Measurements from ENCODE around the gene COL6A6.

Gene COL6A6, protein sequence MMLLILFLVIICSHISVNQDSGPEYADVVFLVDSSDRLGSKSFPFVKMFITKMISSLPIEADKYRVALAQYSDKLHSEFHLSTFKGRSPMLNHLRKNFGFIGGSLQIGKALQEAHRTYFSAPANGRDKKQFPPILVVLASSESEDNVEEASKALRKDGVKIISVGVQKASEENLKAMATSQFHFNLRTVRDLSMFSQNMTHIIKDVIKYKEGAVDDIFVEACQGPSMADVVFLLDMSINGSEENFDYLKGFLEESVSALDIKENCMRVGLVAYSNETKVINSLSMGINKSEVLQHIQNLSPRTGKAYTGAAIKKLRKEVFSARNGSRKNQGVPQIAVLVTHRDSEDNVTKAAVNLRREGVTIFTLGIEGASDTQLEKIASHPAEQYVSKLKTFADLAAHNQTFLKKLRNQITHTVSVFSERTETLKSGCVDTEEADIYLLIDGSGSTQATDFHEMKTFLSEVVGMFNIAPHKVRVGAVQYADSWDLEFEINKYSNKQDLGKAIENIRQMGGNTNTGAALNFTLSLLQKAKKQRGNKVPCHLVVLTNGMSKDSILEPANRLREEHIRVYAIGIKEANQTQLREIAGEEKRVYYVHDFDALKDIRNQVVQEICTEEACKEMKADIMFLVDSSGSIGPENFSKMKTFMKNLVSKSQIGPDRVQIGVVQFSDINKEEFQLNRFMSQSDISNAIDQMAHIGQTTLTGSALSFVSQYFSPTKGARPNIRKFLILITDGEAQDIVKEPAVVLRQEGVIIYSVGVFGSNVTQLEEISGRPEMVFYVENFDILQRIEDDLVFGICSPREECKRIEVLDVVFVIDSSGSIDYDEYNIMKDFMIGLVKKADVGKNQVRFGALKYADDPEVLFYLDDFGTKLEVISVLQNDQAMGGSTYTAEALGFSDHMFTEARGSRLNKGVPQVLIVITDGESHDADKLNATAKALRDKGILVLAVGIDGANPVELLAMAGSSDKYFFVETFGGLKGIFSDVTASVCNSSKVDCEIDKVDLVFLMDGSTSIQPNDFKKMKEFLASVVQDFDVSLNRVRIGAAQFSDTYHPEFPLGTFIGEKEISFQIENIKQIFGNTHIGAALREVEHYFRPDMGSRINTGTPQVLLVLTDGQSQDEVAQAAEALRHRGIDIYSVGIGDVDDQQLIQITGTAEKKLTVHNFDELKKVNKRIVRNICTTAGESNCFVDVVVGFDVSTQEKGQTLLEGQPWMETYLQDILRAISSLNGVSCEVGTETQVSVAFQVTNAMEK (N-terminal part only)

DNA sequence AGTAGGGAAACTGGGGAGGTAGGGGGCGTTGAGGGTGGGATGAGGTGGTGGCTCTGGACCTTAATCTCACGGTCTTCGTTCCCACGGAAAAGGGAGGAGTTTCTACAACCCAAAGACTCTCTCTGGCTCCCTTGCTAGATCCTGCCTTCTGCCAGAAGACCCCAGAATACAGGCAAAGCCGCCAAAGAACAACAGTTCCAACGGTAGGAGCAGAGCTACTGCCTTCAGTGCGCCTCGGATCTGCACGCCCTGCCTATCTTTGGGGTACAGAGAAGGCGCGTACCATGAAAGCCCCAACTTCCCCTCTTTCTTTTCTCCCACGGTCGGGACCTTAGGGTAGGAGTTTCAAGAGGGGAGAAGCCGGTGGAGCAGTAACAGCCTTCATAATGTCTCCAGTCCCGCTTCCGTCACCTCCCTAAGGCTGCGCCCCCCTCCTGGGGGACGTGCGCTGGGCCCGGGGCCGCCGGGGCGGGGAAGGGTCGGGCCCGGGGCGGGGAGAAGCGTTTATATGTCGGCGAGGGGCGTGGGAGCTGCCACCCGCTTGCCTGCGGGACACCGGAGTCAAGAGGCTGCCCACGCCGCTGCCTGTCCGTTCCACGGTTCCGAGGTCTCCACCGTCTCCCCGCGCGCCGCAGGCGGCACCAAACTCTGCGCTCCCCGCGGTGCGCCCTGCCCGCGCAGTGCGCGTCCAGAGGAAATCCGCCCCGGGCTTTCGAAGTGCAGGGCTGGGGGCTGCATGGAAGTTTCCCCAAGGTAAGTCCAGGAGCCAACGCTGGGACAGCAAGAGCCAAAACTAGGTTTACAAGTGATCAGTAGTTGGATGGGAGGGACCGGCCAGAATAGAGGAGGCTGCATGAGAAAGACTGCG lies at the start of gene COL6A6:
COL6A6 (plus strand) TSS at position 533 of the 868 bp plus-strand sequence. CDS start 43,188 bp downstream, outside the sequence.
- no peak for DNase-seq (ENCODE audit: low read depth)

DNA sequence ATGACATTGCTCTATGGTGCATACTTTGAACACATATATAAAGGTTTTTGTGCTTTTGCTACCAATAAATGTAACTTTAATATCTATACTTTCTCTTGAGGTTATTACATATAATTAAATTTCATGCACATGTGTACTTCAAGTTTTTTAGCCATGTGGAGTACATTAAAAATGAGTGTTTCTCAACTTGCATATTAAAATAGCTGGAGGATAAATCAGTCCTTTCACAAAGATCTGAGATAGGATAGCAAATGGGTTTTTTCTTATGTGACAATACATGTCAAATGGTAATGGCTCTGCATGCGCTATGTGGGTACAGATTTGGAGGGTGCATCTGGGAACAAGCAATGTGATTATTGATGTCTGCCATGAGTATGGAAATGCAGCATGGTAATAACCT lies 48.7 kb upstream of the COL6A6 start:
- DNase-seq (ENCODE audit: low read depth) = no peak

DNA sequence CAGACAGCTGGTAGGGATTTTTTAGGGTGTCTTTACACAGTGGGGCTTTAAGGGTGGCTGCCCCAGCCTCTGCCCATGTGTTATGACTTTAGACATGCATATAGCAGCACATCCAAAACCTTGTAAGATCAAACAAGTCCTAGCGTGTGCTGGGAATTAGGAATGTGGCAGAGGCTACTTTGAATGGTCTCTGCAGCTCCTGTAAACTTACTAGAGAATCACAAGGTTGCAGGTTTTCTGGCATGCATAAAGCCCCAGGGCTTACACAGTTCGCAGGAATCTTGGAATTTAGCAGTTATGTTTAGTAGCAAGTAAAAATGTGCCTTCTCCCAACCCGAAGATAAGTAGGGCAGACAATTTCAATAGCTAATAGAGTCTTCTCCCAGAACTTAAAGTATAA lies 46.9 kb upstream of the COL6A6 start:
- no peak for DNase-seq (ENCODE audit: low read depth)

DNA sequence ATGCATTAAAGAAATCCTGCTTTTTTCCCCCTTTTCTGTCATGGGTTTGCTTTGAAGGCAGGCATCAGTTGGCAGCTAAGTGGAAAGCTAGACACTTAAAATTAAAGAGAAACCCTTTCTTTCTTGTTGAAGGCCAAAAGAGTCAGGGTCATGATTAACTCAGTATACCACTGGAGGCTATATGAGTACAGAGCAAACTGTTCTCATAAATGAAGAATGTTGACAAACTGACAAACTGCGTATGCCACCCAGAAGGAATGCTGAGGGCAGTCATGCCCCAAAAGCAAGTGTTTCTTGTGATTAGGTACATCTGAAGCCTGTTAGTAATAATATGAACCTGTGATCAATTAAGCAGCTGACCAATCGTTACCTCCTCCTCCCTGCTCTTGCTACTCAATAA lies 43.6 kb upstream of the COL6A6 start:
- no peak for DNase-seq (ENCODE audit: low read depth)

DNA sequence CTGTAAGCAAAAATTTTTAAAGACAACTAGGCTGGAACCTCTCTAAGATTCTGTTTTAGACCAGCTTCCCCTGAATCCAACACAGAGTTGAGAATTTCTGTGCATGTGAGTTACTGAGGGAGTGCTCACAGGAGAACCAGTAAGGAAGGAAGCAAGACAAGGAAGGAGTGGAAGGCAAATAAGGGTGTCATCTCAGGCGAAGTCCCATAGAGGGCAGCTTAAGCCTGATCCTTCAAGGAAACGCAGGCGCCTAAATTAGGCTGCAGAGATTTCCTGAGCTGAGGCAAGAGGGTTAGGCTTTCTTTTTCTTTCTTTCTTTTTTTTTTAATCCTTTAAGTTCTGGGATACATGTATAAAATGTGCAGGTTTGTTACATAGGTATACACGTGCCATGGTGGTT lies 36.2 kb upstream of the COL6A6 start:
- DNase-seq (ENCODE audit: low read depth) = no peak

DNA sequence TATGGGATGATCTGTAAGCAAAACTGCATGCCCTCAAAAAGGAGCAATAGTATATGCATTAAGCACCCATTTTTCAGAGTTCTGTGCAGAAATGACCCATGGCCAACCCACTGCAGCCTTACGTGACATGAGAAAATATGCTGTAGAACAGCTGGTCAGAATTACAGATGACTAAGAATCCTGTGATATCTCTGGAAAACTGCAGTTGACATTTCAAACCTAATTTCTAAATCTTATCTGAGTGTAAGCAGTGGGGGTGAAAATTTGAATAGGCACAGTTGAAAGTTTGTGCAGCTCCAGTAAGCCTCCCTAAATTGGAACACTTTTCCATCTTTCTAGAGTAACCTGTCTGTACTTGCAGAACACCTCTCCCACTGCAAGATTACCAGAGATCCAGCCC lies 28.7 kb upstream of the COL6A6 start:
- DNase-seq (ENCODE audit: low read depth) = no peak

DNA sequence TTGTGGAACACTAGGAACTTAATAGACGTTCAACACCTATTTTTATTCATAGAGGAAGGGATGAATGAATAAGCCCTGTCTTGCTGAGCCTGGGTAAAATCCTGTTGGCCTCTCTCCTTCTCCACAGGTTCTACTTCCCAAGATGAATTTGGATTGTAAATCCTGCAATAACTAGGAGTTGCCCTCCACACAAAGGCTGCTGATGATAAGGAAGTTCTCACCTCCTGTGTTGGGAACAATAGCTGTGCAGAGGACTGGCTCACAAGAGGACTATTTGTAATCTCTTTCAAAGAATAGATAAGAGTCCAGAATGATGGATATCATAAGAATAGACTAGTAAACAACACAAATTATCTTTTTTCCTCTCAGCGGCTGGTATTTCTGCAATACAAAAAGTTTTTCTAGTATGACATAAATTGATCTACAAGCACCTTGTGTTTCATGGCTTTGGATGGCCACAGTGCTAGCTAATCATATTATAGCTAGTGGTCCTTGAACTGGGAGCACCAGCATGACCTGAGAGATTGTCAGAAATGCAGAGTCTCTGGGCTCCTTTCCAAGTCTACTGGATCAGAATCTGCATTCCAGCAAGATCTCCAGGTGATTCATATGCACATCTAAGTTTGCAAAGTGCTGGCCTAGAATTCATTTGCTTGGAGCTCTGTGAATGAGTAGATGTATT lies 28.1 kb upstream of the COL6A6 start:
- DNase-seq (ENCODE audit: low read depth) = no peak

DNA sequence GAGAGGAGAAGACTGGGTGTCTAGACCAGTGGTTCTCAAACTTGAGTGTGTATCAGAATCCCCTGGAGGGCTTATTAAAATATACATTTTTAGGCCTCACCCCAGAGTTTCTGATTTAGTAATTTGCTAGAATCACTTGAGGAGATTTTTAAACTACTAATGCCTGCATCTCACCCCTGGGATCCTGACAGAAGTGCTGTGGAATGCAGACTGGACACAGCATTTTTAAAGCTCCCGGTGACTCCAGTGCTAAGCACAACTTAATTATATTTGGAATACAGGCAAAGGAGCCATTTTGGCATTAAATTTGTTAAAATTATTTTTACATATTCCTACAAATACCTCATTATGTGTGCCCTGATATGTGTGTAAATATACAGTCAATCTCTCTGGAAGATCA lies 26.7 kb upstream of the COL6A6 start:
- DNase-seq (ENCODE audit: low read depth) = no peak

DNA sequence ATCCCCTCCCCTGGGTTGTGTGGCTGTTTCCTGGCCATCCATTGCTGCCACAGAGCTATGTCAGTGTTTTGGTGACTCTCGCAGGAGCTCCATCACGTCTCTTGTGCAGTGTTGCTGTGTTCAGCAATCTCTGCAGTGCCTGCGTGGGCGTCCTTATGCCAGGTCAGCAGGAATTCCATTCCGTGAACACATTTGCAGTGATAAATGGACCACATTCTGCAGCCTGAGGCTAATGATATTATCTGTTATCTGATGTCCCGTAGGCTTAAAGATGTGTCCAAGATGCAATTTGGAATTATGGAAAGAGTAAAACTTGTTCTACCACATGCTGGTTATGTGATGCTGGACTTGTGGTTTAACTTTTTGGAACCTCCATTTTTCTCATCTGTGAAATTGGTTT lies 25.5 kb upstream of the COL6A6 start:
- DNase-seq (ENCODE audit: low read depth) = no peak

DNA sequence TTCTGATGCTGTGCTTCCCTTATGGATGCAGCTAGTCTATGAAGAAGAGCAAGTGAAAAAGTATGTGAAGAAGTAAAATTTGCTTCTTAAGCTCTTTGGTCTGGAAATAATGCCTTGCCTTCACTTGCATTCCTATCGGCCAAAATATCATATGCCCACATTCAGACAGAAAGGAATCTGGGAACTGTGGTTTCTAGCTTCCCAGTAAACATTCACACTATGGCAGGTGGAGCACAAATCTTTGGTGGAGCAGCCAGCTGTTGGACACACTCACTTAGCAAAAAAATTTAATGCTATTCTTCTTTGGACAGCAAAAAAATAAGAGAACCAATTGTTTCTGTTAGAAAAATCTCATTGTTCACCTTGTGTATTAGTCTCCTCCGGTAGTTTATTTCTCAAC lies 12.3 kb upstream of the COL6A6 start:
- DNase-seq (ENCODE audit: low read depth) = no peak

DNA sequence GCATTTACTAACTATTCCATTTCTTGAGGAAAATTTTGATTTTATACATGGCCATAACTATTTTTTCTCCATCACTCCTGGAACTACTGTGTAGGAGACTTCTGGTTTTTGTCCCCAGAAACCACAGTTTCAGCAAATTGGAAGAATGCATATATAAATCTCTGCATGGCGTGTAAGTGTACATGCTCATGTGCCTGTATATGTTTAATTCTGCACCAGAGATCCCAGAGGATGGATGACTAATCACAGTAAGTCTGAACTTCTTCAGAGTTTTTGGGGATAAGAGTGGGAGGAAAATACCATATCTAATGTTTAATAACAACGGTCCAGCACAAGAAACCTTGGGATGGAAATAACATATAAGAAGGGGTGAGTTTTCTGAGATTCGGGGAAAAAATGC lies 10.9 kb upstream of the COL6A6 start:
- no peak for DNase-seq (ENCODE audit: low read depth)

DNA sequence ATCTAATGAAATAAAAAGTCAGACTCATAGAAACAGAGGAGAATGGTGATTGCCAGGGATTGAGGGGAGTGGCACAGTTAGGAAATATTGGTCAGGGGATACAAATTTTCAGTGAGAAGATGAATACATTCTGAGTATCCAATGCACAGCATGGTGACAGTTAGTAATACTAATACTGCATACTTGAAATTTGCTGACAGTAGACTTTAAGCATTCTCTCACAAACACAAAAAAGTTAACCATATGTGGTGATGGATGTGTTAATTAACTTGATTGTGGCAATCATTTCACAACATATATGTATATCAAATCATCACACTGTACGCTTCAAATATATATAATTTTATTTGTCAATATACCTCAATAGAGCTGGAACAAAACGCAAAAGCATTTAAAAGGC lies 9.2 kb upstream of the COL6A6 start:
- DNase-seq (ENCODE audit: low read depth) = no peak

DNA sequence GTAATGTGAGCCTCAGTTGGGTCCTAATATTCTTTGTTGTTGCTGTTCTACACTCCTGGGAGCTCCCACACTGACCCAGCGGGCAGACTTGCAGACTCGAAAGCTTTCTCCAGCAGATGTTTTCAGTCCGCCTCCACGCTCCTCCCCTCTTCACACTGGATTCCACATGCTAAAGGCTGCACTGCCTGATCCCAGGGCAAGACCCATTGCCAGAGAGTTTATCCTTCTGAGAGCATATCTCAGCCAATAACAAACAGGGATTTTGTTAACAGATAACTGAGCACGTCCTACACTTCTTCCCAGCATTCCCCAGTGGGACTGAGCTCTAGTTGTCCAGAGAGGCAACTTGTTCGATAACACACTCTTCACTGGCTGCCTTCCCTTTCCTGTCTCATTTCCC lies 8.0 kb upstream of the COL6A6 start:
- no peak for DNase-seq (ENCODE audit: low read depth)

DNA sequence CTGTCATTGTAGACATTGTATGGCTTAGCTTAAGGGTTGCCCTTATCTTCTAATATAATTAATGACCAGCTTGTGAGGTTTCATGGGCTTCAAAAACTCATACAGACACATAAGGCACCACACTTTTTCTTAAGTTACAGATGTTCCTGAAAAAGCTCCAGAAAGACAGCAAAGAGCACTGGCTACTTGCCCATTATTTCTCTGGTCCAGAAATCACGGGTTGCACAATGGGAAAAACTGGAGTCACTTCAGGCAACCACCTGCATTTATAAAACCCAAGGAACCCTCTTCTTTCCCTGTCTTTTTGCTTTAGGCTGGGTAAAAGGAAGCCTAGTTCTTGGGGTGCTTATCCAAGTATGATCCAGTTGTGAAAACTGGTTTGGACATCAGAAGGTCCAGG lies 2.3 kb upstream of the COL6A6 start:
- DNase-seq (ENCODE audit: low read depth) = no peak

DNA sequence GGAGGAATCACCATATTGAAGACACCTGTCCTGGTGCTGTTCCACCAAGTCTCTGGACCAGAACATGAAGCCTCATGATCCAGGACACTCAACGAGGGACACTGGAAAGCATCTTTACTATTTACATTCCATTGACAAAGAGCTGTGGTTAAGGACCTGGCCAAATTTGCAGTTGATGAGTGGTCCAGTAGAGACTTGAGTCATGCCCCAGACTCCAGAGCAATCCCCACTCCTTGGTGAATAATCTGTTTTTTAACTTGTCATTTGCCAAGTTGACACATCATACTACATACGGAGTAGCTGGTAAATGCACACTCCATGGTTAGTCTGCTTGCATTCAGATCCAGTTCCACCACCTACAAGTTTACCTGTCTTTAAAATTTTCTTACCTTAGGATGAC lies 1.2 kb upstream of the COL6A6 start:
- no peak for DNase-seq (ENCODE audit: low read depth)

DNA sequence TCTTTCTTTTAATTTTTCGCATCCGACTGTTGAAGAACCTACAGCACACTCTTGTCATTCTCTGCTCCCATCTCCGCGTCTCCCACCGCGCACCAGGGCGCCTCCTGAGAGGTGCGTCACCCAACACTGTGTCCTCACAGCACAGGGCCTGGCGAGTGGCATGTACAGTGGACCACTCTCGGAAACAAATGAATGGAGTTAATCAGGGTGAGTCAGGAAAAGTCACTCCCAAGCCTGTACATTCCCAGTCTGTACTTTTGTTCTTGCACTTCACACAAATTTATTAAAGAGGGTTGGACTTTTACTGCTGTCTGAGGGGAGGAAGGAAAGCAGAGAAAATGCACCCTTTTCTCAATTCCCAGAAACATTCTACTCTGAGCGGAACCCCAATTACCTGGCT lies 625 bp downstream of the COL6A6 start:
- DNase-seq (ENCODE audit: low read depth) = no peak

DNA sequence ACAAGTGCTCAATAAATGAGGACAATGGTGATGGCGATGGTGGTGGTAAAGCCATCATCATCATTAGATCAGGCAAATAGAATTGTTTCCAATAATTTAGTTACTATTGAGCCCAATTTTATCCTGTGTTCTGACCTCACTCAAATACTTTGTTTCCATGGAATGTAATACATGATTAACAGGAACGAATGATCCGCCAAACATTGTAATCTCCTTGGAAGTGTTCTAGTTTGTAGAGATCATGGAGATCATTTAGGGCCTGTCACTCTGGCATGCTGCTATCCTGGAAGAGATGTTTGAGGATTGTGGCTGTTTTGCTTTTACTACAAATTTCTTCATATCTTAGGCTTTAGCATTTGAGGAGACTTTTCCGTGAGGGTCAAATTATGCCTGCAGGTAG lies 2.8 kb downstream of the COL6A6 start:
- DNase-seq (ENCODE audit: low read depth) = no peak

DNA sequence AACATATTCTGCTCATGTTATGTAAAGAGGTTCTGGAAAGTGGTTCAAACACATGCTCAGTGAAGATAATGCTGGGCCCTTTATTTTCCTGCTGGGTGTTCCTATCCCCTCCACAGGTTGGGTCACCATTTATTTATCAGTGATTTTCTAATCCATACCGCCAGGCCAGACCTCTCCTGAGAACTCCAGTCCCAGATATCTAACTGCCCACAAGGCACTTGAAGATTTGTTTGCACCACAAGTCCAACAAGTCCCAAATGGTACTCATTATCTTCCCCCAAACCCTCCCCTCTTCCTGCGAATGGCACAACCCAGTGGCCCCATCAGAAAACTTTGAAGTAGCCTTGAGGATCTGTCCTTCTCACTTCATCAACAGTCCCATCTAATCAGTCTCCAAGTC lies 5.4 kb downstream of the COL6A6 start:
- DNase-seq (ENCODE audit: low read depth) = no peak

DNA sequence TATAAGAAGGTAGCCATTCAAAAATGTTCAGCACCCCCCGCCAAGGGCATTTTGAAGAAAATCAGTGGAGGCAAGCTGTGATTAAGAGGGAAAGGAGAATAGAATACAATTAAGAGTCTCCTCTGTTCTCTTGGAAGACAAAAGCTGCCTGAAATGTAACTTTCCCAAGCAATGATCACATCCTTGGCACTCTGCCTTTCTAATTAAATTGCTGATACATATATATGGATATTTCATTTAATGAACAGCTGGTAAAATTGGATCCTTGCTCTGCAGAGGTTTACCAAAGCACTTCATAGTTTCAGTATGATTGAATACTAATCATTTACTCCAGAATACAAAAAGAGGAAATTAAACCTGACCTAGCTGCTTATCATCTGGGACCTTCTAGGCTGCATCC lies 10.4 kb downstream of the COL6A6 start:
- DNase-seq (ENCODE audit: low read depth) = no peak

DNA sequence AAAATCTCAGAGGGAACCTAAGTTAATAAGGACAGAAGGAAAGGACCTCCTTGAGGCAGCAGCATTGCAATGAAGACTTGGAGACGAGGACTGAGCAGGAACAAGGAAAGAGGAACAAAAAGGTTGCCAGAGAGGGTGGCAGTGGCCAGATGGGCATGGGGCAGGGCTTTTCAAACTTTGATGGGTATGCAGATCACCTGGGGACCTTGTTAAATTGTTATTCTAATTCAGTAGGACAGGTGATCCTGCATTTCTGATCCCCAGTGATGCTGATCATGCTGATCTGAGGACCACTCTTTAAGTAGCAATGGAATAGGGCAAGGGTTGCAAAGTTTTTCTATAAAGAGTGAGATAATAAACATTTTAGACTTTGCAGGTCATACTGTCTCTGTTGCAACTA lies 11.1 kb downstream of the COL6A6 start:
- no peak for DNase-seq (ENCODE audit: low read depth)
